Fibroblast of peridontal ligament (primary cell): ENCODE results near the gene TTC33.
"Not testable (repeated sequence)": the region's sequence is repeated elsewhere in the genome, so short reads cannot be mapped to it uniquely, and the experiment has no call there.

Experiments
- DNase-seq: peaks from one replicate; pipeline ENCODE4 v3.0.0-alpha.2; 2010; ENCODE audit errors: extremely low read depth

The TTC33 gene

DNA sequence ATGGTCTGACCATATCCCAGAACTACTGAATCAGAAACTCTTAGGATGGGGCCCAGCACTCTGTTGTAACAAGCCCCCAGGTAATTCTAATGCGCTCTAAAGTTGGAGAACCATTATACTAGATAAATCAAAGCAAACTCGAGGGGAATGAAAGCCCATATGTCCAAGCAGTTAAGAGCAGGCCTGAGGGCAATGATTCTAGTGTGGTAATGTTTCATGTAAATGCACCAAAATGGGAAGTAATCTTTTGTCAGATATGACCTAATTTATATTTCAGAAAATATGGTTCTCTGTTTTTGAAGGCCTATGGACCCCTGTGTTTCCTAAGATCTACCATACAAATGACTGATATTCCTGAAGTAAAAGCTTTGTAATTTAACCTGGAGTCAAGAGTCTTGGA, 184.0 kb downstream of the TTC33 start:
- no peak for DNase-seq

DNA sequence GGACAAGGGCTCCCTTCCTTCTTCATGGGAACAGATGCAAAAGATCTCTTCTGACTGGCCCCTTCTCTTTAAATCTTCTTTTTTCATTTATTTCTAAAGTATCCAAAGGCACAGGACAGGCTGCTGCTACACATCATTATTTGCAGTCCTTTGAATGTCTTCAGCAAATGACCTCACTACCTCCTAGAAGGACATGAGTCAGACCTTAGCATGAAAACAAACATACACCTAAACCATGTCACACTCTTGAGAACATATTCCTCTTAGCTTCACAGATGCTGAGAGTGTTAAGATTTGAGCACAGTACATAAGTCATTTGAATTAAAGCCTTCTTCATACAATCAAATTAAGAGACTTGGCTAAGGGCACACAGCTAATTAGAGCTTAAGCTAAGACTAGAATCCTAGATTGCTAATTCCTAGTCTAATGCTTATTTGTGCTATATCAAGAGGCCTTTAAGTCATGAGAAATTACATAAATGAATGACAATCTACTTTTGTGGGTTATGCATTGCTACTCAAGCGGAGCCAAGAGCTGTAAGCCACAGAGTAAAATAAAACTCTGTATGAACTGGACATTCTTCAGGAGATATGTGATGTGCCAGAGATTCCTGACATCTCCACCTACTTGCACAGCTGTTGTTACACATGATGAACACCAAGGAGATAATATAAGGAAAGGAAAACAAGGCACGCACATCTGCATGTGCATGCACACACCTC, 185.2 kb downstream of the TTC33 start:
- DNase-seq, result peak; percentile 49

DNA sequence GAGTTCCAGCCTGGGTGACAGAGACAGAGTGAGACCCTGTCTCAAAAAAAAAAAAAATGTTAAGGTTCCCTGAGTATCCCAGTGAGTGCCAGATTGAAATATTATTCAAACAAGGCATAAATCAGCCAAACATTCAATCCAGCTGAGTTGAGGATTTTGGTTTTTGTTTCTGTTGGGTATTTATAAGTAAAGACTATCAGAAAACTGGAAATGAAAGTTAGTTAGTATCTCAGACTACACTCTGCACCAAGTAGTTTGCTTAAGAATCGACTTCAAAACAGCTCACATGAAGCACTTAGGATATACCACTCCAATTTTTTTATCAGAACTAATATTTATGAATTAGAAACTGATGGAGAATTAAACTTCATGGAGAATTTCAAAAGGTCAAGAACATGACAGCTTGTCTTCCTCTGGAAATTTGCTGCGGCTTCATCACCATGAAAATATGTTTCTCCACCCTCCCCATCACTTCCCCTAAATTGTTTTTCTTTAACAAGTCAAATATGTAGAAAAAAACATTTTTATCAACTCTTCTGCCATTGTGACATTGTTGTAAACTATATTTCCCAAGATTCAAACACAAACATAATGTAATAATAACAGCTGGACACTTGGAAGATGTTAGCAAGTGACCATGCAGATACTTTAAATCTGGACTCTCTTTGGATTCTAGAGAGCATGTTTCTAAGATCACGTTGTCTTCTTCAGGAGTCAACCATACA, 186.1 kb downstream of the TTC33 start:
- no peak for DNase-seq

DNA sequence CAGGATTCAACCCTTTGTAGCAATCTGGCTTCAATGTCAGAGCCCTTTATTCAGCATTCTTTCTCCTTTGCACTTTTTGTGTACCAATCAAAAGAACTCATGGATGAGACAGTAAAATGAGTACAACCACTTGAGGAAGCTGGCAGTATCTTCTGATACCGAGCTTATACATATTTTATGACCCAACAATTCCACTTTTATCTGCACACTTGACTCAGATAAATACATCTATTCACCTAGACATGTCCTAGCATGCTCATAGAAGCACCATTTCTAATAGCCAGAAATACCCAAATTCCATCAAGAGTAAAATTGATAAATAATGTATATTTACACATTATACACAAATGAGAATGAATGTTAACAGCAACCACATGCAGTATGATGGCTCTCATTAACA, 187.2 kb downstream of the TTC33 start:
- no peak for DNase-seq

DNA sequence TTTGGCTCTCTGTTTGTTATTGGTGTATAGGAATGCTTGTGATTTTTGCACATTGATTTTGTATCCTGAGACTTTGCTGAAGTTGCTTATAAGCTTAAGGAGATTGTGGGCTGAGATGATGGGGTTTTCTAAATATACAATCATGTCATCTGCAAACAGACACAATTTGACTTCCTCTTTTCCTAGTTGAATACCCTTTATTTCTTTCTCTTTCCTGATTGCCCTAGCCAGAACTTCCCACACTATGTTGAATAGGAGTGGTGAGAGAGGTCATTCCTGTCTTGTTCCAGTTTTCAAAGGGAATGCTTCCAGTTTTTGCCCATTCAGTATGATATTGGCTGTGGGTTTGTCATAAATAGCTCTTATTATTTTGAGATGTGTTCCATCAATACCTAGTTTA, 192.6 kb downstream of the TTC33 start:
- DNase-seq, result not testable (repeated sequence)

DNA sequence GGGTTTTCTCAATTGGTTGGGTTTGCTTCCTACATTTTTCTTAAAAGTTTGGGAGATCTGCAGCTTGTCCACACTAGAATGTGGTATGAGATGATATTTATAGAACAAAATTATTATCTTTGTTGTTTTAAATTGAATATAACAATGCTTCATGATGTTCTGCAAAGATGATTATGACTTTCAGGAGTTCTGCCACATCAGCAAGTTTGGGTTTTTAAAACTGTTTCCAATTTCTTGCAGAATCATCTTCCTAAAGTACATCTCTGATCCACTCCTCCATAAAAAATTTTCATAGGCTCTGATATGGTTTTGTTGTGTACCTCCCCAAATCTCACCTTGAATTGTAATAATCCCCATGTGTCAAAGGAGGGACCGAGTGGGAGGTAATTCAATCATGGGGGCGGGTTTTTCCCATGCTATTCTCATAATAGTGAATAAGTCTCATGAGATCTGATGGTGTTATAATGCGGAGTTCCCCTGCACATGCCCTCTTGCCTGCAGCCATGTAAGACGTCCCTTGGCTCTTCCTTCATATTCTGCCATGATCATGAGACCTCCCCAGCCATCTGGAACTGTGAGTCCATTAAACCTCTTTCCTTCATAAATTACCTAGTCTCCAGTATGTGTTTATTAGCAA, 195.2 kb downstream of the TTC33 start:
- DNase-seq, result no peak

DNA sequence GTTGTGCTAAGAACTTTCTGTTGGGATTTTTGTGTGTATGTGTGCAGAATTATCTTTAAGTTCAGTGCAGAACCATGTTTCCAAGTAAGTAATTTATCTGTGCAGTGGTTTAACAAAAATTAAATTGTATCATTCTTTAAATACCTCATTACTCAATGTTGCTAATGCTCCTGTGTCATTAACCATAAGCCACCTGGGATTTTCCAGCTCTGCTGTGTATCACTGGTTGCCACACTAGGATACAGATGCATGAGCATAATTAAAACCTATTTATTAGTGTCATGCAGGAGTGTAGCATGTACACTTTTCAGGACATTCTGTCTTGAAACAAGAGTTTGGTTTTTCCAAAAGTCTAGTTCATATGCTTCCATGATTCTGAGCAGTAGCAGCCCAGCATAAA, 196.5 kb downstream of the TTC33 start:
- DNase-seq, result no peak

DNA sequence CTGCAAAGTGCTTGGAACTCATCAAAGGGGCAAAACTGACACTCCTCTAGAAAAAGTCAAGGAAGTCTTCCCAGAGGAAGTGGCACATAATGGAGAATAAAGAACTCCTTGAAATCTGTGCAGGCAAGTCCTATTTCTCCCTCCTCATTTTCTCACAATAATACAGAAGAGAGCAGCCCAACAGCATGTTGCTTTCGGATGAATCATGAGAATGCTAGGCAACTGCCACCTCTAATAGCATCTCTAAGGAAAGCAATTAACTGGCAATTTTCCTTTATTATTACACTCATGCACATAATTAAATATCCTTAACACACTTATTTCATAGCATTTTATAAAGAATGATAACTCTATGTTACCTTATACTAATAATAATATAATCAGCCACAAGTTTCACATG, 198.3 kb downstream of the TTC33 start:
- DNase-seq, result no peak

DNA sequence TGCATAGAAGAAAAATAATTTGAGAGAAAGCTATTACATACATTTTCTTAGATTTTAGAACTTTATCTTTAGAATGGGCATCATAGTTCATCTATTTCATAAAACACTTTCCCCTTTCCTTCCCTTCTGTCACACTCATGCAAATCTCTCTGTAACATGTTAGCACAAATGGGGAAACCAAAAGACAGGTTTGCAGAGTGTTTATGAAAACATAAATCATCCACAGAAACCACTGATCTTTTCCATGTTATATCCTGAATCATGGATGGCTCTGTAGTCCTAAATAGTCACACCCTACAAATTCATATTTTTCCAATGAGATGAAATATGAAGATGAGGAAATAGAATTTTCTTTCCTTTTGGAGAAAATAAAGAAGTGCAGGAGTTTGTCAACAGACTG, 198.9 kb downstream of the TTC33 start:
- DNase-seq, result no peak

DNA sequence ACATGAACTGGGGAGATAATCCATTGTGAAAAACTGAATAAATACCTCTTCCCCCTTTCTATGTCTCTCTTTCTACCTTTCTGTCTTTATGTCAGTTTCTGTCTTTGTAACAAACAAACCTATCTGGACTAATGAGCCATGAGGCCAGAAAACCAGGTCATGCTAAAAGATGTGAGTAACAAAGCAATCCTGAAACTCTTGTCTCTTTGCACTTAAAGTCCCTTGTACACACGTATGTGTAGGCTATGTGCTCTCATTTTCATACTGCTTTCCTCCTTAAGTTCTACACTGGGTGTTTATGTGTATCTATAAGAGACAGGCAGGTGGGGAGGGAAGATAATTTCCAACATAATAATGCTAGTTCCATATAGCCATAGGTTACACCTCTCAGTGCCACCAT, 199.9 kb downstream of the TTC33 start:
- DNase-seq, result no peak

DNA sequence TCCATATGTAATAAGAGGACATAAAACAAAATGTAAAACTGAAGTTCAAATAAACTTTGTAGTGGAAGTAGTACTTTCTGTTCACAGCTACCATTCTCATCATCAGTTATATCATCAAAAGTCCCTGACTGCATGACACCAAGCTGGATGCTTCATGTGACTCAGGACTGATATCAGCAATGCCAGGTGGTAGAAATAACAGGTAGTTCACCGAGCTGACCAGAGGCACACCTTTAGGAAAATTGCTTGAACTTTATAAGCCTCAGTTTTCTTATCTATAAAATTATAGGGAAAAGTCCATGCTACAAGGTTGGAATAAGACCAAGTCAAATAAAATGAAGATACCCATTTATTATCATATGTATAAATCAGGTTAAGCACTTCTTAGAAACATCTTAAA, 200.9 kb downstream of the TTC33 start:
- DNase-seq, result no peak

DNA sequence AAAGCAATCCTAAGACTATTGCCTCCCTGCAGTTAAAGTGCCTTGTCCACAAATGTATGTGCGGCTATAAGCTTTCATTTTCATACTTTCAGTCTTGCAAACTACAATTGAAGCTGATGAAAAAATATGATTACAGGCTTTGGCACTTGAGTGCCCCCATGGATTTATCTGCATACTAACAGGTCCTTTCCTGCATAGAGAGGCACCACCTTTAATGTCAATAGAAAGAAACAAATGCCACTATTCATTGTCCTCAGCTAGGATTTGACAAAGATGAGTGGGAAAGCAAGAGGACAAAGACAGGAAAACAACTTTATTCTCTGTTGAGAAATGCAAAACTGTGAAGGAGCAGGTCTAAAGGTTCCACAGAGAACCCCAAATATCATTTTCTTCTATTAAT, 201.7 kb downstream of the TTC33 start:
- no peak for DNase-seq

DNA sequence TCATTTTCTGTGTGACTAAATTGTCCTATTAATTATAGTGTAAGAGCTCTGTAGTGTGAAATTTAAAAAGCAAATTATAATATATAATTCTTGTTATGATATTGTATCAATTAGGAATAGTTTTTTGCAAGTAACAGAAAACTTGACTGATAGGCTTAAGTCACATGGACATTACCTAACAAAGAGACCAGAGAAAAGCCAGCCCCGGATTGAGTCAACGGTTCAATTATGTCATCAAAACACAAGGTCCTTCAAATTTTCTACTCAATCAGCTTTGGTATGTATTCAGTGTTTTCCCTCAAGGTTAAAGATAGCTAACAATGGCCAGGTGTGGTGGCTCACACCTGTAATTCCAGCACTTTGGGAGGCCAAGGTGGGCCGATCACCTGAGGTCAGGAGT, 202.8 kb downstream of the TTC33 start:
- DNase-seq, result no peak

DNA sequence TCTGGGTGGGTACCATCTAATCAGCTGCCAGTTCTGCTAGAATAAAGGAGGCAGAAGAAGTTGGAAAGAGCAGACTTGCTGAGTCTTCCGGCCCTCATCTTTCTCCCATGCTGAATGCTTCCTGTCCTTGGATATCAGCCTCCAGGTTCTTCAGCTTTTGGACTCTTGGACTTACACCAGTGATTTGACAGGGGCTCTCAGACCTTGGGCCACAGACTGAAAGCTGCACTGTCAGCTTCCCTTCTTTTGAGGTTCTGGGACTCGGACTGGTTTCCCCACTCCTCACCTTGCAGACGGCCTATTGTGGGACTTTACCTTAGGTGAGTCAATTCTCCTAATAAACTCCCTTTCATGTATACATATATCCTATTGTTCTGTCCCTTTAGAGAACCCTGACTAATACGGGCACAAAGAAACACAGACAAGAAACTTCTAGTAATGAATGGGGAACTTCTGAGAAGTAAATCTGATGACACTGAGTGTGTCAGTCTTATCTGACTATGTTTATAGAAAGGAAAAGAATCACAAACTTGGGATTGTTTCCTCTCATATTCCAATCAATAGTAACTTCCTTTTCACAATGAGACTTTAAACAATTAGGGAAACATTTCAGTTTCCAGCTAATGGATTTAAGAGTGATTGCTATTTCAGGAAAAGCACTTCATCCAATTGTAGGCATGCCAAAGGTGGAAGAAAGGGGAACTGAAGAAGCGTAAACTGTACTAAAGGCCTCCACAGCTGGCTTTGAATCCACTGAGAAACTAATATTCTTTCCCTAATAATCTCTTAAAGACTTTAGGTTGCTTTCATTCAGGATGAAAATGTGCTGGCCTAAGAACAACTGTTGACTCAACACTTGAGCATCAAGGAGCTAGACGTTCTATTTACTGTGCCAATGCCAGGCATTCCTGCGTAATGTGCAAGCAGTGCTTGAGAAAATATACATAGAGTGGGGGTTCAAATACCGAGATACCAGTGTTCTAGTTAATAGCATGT, 204.0 kb downstream of the TTC33 start:
- DNase-seq, result peak; percentile 97

DNA sequence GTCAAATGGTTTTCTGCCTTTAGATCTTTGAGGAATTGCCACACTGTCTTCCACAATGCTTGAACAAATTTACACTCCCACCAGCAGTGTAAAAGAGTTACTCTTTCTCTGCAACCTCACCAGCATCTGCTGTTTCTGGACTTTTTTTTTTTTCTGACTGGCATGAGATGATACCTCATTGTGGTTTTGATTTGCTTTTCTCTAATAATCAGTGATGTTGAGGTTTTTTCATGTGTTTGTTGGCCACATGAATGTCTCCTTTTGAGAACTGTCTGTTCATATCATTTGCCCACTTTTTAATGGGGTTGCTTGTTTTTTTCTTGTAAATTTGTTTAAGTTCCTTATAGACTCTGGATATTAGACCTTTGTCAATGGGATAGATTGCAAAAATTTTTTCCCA, 205.3 kb downstream of the TTC33 start:
- DNase-seq, result no peak

DNA sequence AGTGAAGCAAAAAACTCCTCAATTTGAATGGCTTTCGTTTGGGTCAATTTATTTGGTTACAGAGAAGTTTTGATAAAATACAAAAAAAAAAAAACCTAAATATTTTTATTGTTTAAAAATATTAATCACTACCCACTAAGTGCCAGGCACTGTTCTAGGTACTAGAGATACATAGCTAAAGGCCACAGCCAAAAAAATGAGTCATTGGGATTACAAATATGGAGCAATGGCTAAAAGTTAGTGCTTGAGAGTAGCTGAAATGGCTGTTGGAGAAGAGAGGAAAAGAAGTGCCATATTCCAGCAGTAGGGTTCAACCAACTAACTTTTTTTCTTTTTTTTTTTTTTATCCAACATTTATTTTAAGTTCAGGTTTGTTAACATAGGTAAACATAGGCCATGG, 206.1 kb downstream of the TTC33 start:
- no peak for DNase-seq

DNA sequence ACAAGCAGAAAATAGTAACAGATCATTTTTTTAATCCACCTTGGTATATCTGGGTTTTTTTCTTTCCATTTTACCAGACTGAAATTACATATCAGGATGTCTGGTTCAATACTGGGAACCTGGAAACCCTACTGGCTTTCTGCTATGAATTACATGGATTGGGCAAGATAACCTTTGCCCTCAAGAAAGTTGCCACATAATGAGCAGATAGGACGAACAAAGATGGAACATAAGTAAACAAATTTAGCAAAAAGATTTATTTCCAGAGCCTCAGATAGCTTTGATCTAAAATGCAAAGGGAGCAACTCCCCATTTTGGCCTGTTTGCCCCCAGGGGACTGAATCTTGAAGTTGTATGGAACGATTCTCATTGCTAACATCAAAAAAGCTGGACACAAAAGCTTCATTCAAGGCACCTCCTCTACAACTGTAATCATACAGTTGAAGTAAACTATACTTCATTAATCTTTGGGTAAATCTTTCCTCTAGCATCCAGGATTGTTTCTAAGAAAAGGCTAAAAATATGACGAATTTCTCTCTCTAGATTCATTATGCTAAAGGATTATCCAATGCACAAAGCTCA, 207.7 kb downstream of the TTC33 start:
- DNase-seq, result no peak

DNA sequence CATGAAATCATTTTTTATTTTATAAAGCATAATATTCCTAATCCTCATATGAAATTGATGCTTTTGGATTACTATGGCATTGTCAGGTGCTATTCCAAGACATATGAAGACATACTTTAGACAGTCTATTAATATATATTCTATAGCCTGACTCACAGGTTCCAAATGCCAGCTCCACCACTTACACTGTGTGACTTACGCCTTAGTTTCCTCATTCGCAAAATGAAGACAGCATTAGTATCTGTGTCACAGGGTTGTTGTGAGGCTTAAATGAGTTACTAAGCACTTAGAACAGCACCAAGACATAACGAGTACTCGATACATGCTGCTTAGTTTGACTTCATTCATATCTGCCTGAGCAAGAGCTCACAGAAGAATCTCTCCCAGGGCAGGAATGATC, 208.2 kb downstream of the TTC33 start:
- no peak for DNase-seq

DNA sequence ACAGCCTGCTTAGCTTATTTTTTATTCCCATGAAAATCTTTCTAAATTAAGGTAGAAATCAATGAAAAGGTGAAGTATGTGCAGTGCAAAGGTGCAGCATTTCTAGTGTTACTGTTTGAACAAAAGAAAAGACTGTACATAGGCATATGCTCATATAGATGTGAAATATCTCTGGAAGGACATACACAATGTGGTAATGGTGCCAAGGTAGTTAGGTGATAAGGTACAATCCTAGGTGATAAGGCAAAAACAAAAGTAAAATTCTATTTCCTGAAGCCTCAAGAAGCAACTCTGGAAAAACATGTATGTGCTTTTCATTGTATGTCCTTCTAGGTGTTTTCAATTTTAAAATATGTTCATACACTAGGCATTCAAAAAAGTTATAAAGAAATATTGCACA, 215.5 kb downstream of the TTC33 start:
- DNase-seq, result no peak

DNA sequence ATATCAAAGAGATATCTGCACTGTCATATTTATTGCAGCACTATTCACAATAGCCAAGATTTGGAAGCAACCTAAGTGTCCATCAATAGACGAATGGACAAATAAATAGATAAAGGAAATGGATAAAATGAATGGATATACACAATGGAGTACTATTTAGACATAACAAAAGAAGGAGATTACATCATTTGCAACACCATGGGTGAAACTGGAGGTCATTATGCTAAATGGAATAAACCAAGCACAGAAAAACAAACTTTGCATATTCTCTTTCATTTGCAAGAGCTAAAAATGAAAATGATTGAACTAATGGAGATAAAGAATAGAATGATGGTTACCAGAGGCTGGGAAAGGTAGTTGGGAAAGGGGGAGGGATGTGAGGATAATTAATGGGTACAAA, 231.1 kb downstream of the TTC33 start:
- no peak for DNase-seq

DNA sequence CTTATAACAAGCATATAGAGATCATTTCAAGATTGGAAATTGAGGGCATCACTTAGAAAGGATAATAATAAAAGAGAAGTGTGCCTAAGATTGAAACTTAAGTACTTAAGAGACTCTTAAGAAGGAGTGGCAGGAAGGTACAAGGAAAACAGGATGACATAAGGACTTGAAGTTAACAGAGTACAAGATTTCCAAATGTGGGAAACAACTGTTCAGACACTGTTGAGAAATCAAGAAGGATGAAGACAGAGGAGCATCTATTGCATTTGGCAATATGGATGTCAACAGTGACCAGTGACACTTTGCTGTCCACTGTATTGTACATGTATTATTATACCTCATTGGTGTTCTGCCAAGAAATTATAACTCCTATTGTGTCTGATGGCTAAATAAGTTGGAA, 233.8 kb downstream of the TTC33 start:
- peak; percentile 16 for DNase-seq
